ENCODE data around the gene PTPN13.

PTPN13 gene

DNA sequence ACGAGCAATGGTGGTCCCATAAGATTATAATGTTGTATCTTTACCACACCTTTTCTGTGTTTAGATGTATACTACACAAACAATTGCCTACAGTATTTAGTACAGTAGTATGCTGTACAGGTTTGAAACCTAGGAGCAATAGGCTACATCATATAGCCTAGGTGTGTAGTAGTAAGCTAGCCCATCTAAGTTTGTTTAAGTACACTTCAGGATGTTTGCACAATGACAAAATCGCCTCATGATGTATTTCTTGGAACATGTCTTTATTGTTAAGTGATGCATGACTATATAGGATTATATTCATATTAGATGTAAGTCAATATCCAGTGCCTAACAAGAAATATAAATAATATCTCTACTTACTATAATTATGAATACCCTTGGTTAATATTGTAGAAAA is 150.5 kb downstream of the PTPN13 start:
- no peak for TF ChIP-seq FOXP2 (optimal IDR thresholded peaks at IDR 0.05; ENCODE audit: borderline replicate concordance, extremely low read depth, extremely low read length, insufficient read depth)
- no peak for TF ChIP-seq POLR2AphosphoS5 (IDR thresholded peaks at IDR 0.05; ENCODE audit: low read depth, low read length)
- TF ChIP-seq, protein P1, sequence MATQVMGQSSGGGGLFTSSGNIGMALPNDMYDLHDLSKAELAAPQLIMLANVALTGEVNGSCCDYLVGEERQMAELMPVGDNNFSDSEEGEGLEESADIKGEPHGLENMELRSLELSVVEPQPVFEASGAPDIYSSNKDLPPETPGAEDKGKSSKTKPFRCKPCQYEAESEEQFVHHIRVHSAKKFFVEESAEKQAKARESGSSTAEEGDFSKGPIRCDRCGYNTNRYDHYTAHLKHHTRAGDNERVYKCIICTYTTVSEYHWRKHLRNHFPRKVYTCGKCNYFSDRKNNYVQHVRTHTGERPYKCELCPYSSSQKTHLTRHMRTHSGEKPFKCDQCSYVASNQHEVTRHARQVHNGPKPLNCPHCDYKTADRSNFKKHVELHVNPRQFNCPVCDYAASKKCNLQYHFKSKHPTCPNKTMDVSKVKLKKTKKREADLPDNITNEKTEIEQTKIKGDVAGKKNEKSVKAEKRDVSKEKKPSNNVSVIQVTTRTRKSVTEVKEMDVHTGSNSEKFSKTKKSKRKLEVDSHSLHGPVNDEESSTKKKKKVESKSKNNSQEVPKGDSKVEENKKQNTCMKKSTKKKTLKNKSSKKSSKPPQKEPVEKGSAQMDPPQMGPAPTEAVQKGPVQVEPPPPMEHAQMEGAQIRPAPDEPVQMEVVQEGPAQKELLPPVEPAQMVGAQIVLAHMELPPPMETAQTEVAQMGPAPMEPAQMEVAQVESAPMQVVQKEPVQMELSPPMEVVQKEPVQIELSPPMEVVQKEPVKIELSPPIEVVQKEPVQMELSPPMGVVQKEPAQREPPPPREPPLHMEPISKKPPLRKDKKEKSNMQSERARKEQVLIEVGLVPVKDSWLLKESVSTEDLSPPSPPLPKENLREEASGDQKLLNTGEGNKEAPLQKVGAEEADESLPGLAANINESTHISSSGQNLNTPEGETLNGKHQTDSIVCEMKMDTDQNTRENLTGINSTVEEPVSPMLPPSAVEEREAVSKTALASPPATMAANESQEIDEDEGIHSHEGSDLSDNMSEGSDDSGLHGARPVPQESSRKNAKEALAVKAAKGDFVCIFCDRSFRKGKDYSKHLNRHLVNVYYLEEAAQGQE (IDR thresholded peaks at IDR 0.05; ENCODE audit: insufficient read depth in 1 of 2, low read depth in 2 of 2, low read length in 2 of 2) = no peak
- TF ChIP-seq TAF1 (IDR thresholded peaks at IDR 0.05; ENCODE audit: borderline replicate concordance, insufficient read depth, low read length) = no peak
- no peak for TF ChIP-seq SIN3A (IDR thresholded peaks at IDR 0.05; ENCODE audit: borderline replicate concordance, insufficient read depth, low read length)

DNA sequence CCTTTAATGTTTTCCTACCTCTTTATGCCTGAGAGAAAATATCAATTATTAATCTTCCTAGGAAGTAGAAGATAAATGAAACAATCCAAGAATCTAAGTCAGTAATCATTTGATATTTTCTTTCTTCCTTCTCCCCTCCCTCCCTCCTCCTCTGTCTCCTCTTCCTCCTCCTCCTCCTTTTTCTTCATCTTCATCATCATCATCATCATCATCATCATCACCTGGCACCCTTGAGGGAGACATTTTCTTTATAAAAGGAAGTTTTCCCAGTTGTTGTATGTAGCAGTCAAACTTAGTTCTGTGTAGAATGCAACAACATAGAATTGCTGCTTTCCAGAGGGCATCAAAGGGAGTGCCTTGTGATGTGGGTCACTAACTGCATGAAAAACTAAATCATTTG is 155.0 kb downstream of the PTPN13 start:
- TF ChIP-seq FOXP2 (optimal IDR thresholded peaks at IDR 0.05; ENCODE audit: borderline replicate concordance, extremely low read depth, extremely low read length, insufficient read depth) (no peak), TAF1 (IDR thresholded peaks at IDR 0.05; ENCODE audit: borderline replicate concordance, insufficient read depth, low read length) (no peak), SIN3A (IDR thresholded peaks at IDR 0.05; ENCODE audit: borderline replicate concordance, insufficient read depth, low read length) (no peak), POLR2AphosphoS5 (IDR thresholded peaks at IDR 0.05; ENCODE audit: low read depth, low read length) (no peak)
- TF ChIP-seq, protein P1 (IDR thresholded peaks at IDR 0.05; ENCODE audit: insufficient read depth in 1 of 2, low read depth in 2 of 2, low read length in 2 of 2) = no peak

DNA sequence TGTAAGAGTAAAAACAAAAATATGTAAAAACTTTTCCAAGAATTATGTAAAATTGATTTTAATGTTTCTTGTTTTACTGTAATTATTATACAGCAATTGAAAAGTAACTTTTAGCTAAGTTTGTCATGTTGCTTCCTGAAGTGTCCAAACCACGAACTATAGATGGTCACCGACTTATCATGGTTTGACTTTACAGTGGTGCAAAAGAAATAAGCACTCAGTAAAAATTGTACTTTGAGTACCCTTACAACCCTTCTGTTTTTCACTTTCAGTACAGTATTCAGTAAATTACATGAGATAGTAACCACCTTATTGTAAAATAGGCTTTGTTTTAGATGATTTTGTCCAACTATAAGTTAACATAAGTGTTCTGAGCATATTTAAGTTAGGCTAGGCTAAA is 161.3 kb downstream of the PTPN13 start:
- no peak for TF ChIP-seq POLR2AphosphoS5 (IDR thresholded peaks at IDR 0.05; ENCODE audit: low read depth, low read length)
- no peak for TF ChIP-seq TAF1 (IDR thresholded peaks at IDR 0.05; ENCODE audit: borderline replicate concordance, insufficient read depth, low read length)
- no peak for TF ChIP-seq FOXP2 (optimal IDR thresholded peaks at IDR 0.05; ENCODE audit: borderline replicate concordance, extremely low read depth, extremely low read length, insufficient read depth)
- TF ChIP-seq, protein P1 (IDR thresholded peaks at IDR 0.05; ENCODE audit: insufficient read depth in 1 of 2, low read depth in 2 of 2, low read length in 2 of 2) = no peak
- TF ChIP-seq SIN3A (IDR thresholded peaks at IDR 0.05; ENCODE audit: borderline replicate concordance, insufficient read depth, low read length) = no peak

DNA sequence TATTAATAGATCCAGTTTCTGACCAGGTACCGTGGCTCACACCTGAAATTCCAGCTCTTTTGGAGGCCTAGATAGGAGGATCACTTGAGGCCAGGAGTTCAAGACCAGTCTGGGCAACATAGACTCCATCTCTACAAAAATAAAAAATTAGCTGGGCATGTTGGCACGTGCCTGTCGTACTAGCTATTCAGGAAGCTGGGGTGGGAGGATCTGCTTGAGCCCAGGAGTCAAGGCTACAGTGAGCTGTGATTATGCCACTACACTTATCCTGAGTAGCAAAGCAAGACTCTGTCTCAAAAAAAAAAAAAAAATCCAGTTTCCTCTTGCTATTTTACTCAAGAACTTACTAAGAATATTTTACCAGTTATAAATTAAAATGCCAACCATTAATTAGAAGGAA is 163.4 kb downstream of the PTPN13 start:
- TF ChIP-seq, protein P1 (IDR thresholded peaks at IDR 0.05; ENCODE audit: insufficient read depth in 1 of 2, low read depth in 2 of 2, low read length in 2 of 2) = no peak
- TF ChIP-seq POLR2AphosphoS5 (IDR thresholded peaks at IDR 0.05; ENCODE audit: low read depth, low read length) (no peak), SIN3A (IDR thresholded peaks at IDR 0.05; ENCODE audit: borderline replicate concordance, insufficient read depth, low read length) (no peak), FOXP2 (optimal IDR thresholded peaks at IDR 0.05; ENCODE audit: borderline replicate concordance, extremely low read depth, extremely low read length, insufficient read depth) (no peak), TAF1 (IDR thresholded peaks at IDR 0.05; ENCODE audit: borderline replicate concordance, insufficient read depth, low read length) (no peak)

DNA sequence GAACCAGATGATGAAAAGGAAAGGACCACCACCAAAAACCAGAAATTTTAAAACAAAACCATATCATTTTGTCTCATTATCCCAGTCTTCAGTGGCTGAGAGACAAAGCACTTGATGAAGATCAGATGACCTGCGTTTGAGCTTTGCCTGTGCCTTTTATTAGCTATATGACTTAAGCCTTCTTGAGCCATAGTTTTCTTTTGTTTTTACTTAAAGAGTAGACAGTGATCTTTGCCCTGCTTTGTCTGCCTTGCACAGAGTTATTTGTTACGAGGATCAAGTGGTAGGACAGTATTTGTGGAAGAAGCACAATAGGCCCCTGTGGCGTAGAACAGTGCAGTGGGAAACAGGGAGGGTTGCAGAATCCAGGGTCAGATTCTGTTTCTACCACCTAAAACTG is 165.2 kb downstream of the PTPN13 start:
- no peak for TF ChIP-seq POLR2AphosphoS5 (IDR thresholded peaks at IDR 0.05; ENCODE audit: low read depth, low read length)
- TF ChIP-seq SIN3A (IDR thresholded peaks at IDR 0.05; ENCODE audit: borderline replicate concordance, insufficient read depth, low read length) = no peak
- TF ChIP-seq, protein P1 (IDR thresholded peaks at IDR 0.05; ENCODE audit: insufficient read depth in 1 of 2, low read depth in 2 of 2, low read length in 2 of 2) = no peak
- no peak for TF ChIP-seq FOXP2 (optimal IDR thresholded peaks at IDR 0.05; ENCODE audit: borderline replicate concordance, extremely low read depth, extremely low read length, insufficient read depth)
- TF ChIP-seq TAF1 (IDR thresholded peaks at IDR 0.05; ENCODE audit: borderline replicate concordance, insufficient read depth, low read length) = no peak
